ENCODE results near the gene ARHGAP33. TPM values are rescaled to one million over a fixed set of nuclear protein-coding genes. Genes with fewer than 3 reads are reported as not detected.
"Not testable (repeated sequence)": the region's sequence is repeated elsewhere in the genome, so short reads cannot be mapped to it uniquely, and the experiment has no call there.

Gene ARHGAP33
- total RNA-seq, 2 donors from 2014 or later: 13.2 to 38.1 TPM

- no peaks in the 10 kb centered on the region for H3K9me3 ChIP-seq
- TF ChIP-seq POLR2AphosphoS5 (IDR thresholded peaks at IDR 0.05): no peak
- TF ChIP-seq POLR2A (IDR thresholded peaks at IDR 0.05): no peak
- no peak for TF ChIP-seq CTCF (IDR thresholded peaks at IDR 0.05)
- H3K4me1 ChIP-seq (replicated peaks): no peaks in the 10 kb centered on the region
- WGBS: 94% methylated on average over 5 of the region's 5 CpGs
- H3K27me3 ChIP-seq (replicated peaks; ENCODE audit: insufficient read depth): no peaks in the 10 kb centered on the region
- H3K36me3 ChIP-seq: no peaks in the 10 kb centered on the region
- intact Hi-C loops (cut with DNase I): no loop called here
- H3K27ac ChIP-seq: no peak overlapping the region
- DNase-seq (ENCODE audit: low spot score): no peak
- H3K4me3 ChIP-seq: no peak overlapping the region
Observed at GRCh38 chr19:35824150-35824549, 48.8 kb downstream of the ARHGAP33 start.

- peak; percentile 37 for DNase-seq (ENCODE audit: low spot score)
- Histone ChIP-seq H3K9me3 (no peaks in the 10 kb centered on the region), H3K4me3 (no peak overlapping the region), H3K36me3 (no peaks in the 10 kb centered on the region), H3K4me1 (replicated peaks) (no peaks in the 10 kb centered on the region), H3K27me3 (replicated peaks; ENCODE audit: insufficient read depth) (no peaks in the 10 kb centered on the region), H3K27ac (no peak overlapping the region)
- TF ChIP-seq CTCF (IDR thresholded peaks at IDR 0.05): no peak
- TF ChIP-seq POLR2A (IDR thresholded peaks at IDR 0.05): no peak
- TF ChIP-seq POLR2AphosphoS5 (IDR thresholded peaks at IDR 0.05): no peak
- intact Hi-C loops (cut with DNase I): no loop called here
- WGBS: 8% methylated on average over 12 of the region's 12 CpGs
Observed at GRCh38 chr19:35828692-35829301, 53.4 kb downstream of the ARHGAP33 start.

- no peak for DNase-seq (ENCODE audit: low spot score)
- H3K27ac ChIP-seq: no peak overlapping the region
- no peak overlapping the region for H3K4me3 ChIP-seq
- H3K9me3 ChIP-seq: no peaks in the 10 kb centered on the region
- H3K4me1 ChIP-seq (replicated peaks): no peaks in the 10 kb centered on the region
- intact Hi-C loops (cut with DNase I): no loop called here
- 75% methylated on average over 18 of the region's 18 CpGs for WGBS
- no peaks in the 10 kb centered on the region for H3K36me3 ChIP-seq
- TF ChIP-seq POLR2AphosphoS5 (IDR thresholded peaks at IDR 0.05): no peak
- TF ChIP-seq CTCF (IDR thresholded peaks at IDR 0.05): no peak
- H3K27me3 ChIP-seq (replicated peaks; ENCODE audit: insufficient read depth): no peaks in the 10 kb centered on the region
Observed at GRCh38 chr19:35830986-35831385, 55.6 kb downstream of the ARHGAP33 start.

GRCh38 chr19:35832054-35832453 is 56.7 kb downstream of the ARHGAP33 start:
- Histone ChIP-seq H3K4me1 (replicated peaks) (no peaks in the 10 kb centered on the region), H3K36me3 (no peaks in the 10 kb centered on the region), H3K27me3 (replicated peaks; ENCODE audit: insufficient read depth) (no peaks in the 10 kb centered on the region), H3K9me3 (no peaks in the 10 kb centered on the region), H3K27ac (no peak overlapping the region), H3K4me3 (no peak overlapping the region)
- TF ChIP-seq POLR2A (IDR thresholded peaks at IDR 0.05): no peak
- no peak for TF ChIP-seq POLR2AphosphoS5 (IDR thresholded peaks at IDR 0.05)
- no peak for TF ChIP-seq CTCF (IDR thresholded peaks at IDR 0.05)
- WGBS: 74% methylated on average over 4 of the region's 4 CpGs
- DNase-seq (ENCODE audit: low spot score): no peak
- intact Hi-C loops (cut with DNase I): no loop called here

- H3K4me3 ChIP-seq: no peak overlapping the region
- WGBS: 64% methylated on average over 7 of the region's 7 CpGs
- no peaks in the 10 kb centered on the region for H3K36me3 ChIP-seq
- no peak for TF ChIP-seq POLR2A (IDR thresholded peaks at IDR 0.05)
- no peak for TF ChIP-seq CTCF (IDR thresholded peaks at IDR 0.05)
- no peak for TF ChIP-seq POLR2AphosphoS5 (IDR thresholded peaks at IDR 0.05)
- intact Hi-C loops (cut with DNase I): no loop called here
- no peaks in the 10 kb centered on the region for H3K27me3 ChIP-seq (replicated peaks; ENCODE audit: insufficient read depth)
- no peaks in the 10 kb centered on the region for H3K4me1 ChIP-seq (replicated peaks)
- DNase-seq (ENCODE audit: low spot score): no peak
- no peaks in the 10 kb centered on the region for H3K9me3 ChIP-seq
- H3K27ac ChIP-seq: no peak overlapping the region
Observed at GRCh38 chr19:35833972-35834371, 58.6 kb downstream of the ARHGAP33 start.

- H3K27ac ChIP-seq; H3K9me3 ChIP-seq; H3K27me3 ChIP-seq (replicated peaks; ENCODE audit: insufficient read depth); DNase-seq (ENCODE audit: low spot score); H3K4me3 ChIP-seq; H3K36me3 ChIP-seq; intact Hi-C loops (cut with DNase I); H3K4me1 ChIP-seq (replicated peaks): not testable (repeated sequence)
- 53% methylated on average over 11 of the region's 11 CpGs for WGBS
Observed at GRCh38 chr19:35836096-35836495, 60.7 kb downstream of the ARHGAP33 start.

Data from prostate gland (tissue), 2 donors.